GM19025 (cell line): ENCODE results near the gene UBXN4.
"Not testable (repeated sequence)": the region's sequence is repeated elsewhere in the genome, so short reads cannot be mapped to it uniquely, and the experiment has no call there.

ENCODE experiments used
- ATAC-seq: cut with Tn5 transposase; IDR thresholded peaks from one replicate; pipeline ENCODE4 v1.9.1; 2021; ENCODE audit warnings: mild to moderate bottlenecking, low read depth, moderate library complexity; ENCODE audit not compliant: unreplicated experiment

Gene UBXN4

DNA sequence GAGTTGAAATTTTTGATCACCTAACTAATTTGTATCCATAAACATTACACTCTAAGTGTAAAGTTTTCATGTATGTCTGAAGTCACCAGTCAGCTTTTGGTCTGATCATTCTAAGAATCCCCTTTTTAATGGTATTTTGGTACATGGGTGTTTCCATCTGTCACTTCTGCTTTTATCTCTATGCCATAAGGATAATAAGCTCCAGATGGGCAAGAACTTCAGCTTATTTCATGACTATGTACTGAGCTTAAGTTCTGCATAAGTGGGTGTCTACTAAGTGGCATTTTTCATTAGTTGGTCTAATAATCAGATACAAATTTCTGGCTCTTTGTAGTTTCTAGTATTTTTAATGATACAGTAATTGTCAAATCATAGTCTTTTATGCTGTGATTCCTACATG lies 20.4 kb downstream of the UBXN4 start:
- no peak for ATAC-seq

DNA sequence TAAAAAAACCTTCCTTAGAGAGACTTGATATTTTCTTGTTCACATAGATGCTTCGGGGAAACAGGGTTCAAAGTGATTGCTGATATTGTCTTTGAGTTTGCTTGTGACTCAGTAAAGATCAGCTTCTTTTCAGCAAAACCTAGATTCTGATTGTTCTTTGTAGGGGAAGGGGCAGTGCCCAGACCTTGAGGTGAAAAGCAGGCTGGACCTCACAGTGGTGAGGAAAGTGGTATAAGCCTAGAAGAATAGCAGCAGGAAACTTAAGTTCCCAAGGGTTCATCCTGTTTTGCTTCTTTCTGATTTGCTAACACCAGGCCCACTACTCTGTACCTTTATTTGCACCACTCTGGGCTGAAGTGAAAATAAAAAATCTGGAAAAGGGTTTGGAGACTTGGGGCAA lies 20.9 kb downstream of the UBXN4 start:
- no peak for ATAC-seq

DNA sequence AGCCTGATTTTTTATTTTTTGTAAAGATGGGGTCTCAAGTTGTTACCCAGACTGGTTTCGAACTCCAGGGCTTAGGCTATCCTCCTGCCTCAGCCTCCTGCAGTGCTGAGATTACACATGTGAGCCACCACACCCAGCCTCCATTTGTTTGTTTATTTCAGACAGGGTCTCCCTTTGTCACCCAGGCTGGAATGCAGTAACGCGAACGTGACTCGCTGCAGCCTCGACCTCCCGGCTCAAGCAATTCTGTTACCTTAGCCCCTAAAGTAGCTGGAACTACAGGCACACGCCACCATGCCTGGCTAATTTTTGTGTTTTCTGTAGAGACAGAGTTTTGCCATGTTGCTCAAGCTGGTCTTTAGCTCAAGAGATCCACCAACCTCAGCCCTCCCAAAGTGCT lies 27.2 kb downstream of the UBXN4 start:
- no peak for ATAC-seq

DNA sequence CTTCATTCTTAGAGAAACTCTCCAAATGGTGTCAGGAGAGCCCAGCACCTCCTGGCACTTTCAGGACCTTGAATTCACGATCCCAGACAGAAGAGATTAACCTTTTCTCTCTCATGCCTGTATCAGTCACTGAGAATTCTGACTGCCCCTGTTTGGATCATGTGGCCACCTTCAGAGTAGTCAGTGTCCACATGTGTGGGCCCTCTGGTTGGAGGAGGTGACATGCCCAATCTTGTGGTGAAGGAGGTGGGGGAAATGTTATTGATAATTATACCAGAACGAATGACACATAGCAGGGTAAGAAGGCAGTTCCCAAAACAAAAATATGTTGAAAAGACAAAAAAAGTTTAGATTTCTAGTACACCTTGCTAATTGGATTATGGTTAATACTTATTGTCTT lies 31.7 kb downstream of the UBXN4 start:
- no peak for ATAC-seq

DNA sequence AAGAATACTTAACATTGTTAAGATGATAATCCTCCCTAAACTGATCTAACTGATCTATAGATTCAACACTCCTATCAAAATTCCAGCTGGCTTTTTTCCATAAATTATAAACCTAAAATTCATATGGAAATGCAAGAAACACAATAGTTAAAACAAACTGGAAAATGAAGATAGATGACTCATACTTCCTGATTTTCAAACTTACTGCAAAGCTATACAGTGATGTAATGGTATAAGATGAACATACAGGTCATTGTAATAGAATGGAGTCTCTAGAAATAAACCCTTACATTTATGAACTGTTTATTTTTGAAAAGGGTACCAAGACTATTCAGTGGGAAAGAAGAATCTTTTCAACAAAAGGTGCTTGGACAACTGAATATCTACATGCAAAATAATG lies 32.3 kb downstream of the UBXN4 start:
- ATAC-seq: no peak

DNA sequence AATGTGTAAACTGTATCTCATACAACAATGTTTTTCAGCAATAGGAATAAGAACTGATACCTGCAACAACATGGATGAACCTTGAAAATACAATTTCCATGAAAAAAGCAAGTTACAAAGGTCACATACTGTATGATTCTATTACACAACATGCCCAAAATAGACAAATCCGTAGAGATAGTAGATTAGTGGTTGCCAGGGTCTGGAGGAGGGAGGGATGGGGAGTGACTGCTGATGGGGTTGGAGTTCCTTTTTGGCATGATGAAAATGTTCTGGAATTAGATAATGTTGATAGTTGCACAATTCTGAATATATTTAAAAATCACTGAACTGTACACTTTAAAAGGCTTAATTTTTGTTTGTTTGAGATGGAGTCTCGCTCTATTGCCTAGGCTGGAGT lies 33.8 kb downstream of the UBXN4 start:
- no peak for ATAC-seq

DNA sequence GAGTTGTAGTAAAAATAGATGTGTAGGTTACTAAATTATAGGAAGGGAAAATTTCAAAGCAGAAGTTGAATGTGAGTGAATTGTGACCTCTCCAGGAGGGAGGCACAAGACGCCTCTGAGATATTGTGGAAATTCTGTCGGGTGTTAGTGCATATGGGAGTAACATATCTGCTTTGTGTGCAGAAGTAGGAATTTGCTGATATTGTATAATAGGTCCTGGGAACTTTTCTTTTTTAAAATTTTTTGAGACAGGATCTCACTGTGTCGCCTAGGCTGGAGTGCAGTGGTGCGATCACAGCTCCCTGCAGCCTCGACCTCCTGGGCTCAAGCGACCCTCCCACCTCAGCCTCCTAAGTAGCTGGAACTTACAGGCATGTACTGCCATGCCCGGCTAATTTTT lies 34.7 kb downstream of the UBXN4 start:
- ATAC-seq: no peak

DNA sequence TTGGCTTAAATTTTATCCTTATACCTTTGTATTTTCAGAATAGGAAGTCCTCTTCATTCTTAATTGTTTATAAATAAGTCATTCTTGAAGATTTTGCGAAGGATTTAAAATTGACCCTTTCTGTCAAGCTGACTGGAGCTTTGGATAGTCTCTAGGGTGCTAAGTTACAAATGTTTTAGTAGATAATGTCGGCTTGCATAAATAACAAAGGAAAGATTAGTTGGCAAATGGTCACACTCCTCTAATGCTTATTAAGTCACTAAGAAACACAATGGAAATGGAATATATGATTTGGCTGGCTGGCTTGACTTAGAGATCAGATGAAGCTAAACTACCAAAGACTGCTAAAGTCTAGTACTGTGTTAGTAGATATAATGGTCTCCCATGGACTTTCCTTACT lies 40.6 kb downstream of the UBXN4 start:
- ATAC-seq: no peak

DNA sequence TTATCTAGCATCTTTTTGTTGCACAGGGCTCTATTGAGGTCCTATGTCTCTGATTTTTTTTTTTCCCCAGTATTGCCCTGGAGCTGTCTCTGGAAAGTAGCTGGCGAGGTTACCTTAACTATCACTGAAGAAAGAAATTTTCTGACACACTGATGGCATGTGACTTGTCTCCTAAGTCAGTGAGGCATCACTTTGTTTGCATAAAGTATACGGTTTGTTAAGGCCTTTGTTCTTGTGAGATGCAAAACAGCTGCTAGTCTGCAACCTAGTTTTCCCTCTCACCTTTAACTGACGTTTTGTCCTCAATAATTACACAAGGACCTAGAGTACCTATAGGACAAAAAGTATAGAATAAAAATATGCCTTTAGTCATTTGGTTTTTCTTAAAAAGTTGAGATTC lies 41.8 kb downstream of the UBXN4 start:
- no peak for ATAC-seq

DNA sequence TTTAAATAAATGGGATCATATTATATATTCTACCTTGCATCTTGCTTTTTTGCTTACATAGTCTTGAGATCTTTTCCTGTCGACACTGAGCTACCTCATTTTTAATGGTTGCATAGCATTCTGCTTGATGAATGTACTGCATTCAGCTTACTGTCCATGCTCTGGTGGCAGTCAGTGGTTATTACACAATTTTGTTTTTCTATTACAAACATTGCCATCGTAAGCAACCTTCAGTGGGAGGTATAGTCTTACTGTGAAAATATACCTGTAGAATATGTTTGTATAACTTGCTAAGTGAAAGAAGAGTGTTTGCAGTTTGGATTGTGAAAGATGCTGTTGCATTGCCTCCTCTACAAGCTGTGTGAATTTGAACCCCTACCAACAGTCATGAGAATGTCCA lies 43.4 kb downstream of the UBXN4 start:
- no peak for ATAC-seq

DNA sequence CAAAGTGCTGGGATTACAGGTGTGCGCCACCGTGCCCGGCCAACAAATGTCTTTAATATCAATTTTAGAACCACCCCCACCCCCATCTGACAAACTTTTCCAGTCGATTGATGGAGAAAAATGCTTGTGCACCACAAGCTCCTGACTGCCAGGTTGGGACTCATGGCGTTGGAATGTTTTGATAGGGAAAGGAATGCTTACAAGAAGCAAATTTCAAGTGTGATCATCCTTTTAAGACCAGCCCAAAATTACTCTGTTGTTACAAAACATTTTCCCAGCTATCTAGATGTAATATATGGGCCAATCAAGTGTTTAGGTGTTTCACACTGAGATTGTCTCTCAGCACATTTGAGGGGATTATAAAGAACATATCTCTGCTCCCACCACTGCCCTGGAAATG lies 45.2 kb downstream of the UBXN4 start:
- ATAC-seq: no peak

DNA sequence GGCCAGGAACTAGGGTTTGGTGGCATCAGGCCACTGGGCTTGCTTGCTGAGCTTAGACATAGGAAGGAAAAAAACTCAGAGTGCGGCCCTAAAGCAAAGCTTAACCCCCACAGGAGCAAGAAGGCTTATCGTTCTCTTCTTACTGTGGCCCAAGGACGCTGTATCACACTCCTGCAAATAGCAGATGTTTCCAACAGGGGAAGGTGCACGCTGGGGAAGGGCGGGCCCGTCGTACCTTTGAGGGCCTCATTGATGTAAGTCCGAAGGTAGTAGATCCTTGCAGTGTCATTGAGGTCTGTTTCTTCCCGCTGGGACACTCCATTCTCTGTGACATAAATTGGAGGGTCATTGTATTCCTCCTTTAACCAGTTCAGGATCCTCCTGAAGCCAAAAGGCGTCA lies 48.8 kb downstream of the UBXN4 start:
- no peak for ATAC-seq

DNA sequence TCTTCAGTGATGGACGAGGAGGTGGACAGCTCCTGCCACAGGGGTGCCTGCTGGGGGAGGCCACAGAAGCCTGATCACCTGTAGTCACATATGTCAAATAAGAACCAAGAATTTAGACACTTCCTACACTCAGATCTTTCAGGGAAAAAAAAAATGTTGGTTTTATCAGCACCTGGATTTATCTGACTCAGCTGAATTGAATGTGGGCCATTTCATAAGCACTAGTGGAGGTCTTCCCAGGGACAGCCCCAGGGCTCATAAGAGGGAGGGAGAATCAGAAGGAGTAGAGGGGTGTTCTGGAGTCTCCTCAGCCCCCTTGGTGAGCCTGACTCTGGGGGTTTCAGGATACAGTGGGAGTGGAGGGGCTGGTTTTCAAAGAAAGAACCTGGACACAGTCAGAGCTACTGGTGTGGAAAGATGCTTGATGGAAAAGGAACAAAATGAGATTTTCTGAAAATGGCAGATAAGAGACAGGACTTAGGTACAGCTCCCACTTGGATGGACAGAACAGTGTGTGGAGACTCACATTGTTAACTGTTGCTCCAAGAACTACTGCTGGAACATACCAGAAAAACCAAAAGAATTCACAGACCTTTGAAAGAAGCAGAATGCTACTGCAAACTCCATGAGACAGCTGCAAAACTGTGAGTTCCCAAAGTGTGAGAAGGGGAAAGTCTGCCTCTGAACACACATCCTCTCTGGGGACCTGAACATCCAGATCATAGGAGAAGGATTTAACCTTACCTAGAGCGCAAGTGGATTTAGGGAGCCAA lies 49.9 kb downstream of the UBXN4 start:
- ATAC-seq: no peak

DNA sequence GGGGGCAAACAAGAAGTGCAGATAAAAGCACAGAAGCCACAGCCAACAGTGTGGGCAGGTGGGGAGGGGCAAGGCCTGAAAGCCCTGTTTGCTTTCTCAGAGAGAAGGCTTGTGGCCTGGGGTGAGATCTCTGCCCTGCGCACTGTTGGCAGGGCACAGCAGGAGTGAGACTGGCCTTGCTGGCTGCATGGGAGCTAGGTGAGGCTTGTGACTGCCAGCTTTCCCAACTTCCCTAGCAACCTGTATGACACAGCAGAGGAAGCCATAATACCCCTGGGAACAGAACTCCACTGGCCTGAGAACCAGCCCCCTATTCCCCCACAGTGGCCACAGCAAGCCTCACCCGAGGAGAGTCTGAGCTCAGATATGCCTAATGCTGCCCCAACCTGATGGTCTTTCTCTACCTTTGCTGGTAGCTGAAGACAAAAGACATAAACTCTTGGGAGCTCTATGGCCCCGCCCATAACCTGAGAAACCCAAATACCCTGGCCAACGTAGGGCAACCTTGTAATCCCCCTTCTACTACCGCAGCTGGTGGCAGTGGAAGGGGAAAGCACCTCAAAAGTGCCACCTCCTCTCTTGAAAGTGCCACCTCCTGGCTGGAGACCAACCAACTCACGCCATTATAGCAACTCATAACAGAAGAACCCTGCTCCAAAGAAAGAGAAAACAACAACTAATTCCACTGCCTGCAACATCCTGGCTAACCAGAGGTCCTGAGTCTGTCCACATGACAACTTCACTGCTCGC lies 50.9 kb downstream of the UBXN4 start:
- peak; percentile 54 for ATAC-seq

DNA sequence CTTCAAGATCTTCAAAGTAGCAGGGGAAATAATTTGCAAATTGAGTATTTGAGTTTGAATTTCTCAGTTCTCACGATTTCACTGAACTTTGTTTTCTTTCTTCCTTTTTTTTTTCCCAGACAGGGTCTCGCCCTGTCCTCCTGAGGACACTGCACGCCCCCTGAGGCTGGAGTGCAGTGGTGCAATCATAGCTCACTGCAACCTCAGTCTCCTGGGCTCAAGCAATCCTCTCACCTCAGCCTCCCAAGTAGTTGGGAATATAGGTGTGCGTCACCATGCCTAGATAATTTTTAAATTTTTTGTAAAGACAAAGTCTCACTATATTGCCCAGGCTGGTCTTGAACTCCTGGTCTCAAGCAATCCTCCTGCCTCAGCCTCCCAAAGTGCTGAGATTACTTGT lies 54.0 kb downstream of the UBXN4 start:
- not testable (repeated sequence) for ATAC-seq

DNA sequence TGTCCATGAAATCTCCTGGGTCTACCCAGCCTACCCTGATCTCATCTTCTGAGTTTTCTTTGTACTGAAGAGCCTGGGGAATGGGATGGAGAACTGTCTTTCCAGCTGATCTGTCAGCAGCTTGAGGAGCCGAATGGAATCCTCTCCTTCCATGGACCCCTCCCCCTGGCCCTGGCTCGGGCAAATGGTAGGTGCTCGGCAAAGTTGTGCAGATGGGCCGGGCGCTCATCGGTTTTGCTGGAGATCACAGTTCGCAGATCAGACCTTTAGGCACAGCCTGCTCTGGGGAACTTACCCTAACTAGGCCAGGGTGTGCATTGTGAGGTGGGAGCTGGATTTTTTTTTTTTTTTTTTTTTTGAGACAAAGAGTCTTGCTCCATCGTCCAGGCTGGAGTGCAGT lies 55.0 kb downstream of the UBXN4 start:
- ATAC-seq: no peak

DNA sequence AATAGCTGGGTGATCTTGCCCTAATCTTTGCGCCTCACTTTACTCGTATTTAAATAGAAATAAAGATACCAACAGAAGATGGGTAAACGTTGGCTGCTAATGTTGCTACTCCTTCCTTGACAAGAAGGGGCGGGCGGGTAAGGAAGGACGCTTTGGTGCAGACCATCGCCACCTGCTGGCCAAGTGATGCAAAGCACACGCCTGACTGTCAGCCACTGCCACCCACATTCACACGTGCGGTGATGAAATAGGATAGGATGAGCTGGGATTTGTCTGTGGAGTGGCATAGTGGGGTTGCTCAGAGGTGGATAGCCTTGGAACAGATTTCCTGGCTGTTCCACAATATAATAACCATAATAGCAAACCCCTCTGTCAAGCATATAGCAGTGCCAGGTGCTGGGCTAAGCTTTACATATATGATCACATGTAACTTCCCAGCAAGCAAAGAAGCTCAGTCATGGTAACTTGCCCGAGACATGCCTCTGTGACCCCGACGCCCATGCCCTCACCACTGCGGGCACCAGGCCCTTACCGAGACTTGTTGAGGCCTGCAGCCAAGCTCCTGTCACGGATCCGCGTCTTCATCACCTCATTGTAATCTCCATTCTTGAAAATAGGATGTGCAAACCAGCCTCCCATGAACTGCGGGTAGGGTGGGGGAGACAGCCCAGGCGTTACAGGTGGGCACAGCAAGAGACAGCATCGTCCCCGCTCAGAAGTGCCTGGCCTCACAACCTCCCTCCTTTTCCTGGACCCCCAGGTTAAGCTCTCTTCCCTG lies 56.0 kb downstream of the UBXN4 start:
- ATAC-seq: peak; percentile 48

DNA sequence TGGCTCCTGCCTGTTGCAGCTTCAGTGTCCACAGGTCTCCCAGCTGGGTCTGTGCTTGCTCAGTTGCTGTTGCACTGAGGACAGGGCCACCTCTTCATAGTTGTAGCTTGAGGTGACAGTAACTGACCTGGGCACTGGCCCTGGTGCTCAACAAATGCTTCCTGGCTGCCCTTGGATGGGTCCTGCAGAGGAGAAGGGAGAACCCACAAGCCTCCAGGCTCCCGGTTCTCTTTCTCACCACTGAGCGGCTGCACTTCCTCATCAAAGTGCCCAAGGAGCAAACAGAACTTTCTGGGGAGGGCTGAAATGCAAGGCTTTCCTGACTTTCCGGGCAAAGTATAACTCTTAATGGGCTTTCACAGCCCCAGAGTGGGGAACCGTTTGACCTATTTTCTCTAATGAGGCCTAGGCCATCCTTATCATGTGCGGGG lies 56.6 kb downstream of the UBXN4 start:
- no peak for ATAC-seq

DNA sequence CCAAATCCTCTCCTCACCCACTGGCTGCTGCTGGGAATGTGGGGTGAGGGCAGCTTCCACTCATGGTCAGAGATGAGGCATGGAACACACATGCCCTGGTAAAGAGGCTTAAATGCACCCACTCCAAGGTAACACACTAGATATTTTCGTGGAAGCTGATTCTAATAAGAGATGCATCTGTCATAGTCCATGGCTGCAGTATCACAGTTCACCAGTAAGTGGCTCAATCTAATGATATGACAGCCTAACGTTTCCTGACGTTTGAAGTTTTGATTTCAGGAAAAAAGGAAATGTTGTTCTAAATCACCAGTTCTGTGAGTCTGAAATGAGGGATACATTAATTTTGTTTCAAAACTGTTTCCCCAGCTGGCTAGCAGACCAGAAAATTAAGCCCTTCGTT lies 57.1 kb downstream of the UBXN4 start:
- no peak for ATAC-seq

DNA sequence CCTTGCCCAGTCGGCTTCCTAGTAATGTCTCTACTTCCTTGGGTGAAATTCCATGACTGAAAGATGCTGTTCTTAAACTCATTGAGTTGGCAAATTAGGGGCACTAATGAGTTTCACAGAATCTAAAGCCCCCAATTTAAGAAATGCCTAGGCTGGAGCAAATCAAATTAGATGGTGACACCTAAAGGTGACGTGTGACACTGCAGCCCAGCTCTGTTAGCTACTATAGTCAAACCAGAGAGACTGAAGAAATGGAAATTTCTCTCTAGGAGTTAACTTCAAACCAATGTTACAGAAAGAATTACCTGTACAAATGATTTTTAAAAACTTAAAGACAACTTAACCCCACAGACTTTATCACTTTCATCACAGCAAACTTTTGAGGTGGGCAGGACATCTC lies 58.1 kb downstream of the UBXN4 start:
- ATAC-seq: no peak
